Measurements from ENCODE around the gene GMEB1. TPM values are rescaled to one million over a fixed set of nuclear protein-coding genes. Genes with fewer than 3 reads are reported as not detected.
A peak's percentile ranks its signal among the peaks of the same experiment; 100 is the strongest.
"Not testable (repeated sequence)": the region's sequence is repeated elsewhere in the genome, so short reads cannot be mapped to it uniquely, and the experiment has no call there.

GMEB1 gene
- polyA plus RNA-seq, 2 of the 4 experiments (the other 2 are of a cell fraction), result 5.2 to 7.1 TPM

- ATAC-seq, result no peak
- Histone ChIP-seq H3K4me2 (no peak overlapping the region), H3K27ac (no peak overlapping the region), H3K9me3 (no peaks in the 10 kb centered on the region), H3K4me3 (no peak overlapping the region), H3K4me1 (no peaks in the 10 kb centered on the region)
- 82% methylated on average over 4 of the region's 4 CpGs for WGBS (ENCODE audit: missing lambda C conversion rate)
- FAIRE-seq, result no peak
- POLR2A ChIA-PET, result no interaction called here
- DNase-seq (ENCODE audit: low read depth in 1 of 2, low spot score in 1 of 2), result no peak
- TF ChIP-seq HOXB13 (CRISPR knock-in tag; IDR thresholded peaks at IDR 0.05; ENCODE audit: low read depth) (no peak), HDAC2 (IDR thresholded peaks at IDR 0.05) (no peak), CHD4 (IDR thresholded peaks at IDR 0.05; ENCODE audit: borderline replicate concordance) (no peak), EHMT2 (IDR thresholded peaks at IDR 0.05; ENCODE audit: low read depth) (no peak), HOXB5 (CRISPR knock-in tag; IDR thresholded peaks at IDR 0.05) (no peak), MAZ (IDR thresholded peaks at IDR 0.05; ENCODE audit: borderline replicate concordance, low read depth, low read length) (no peak), RARB (CRISPR knock-in tag; IDR thresholded peaks at IDR 0.05) (no peak), BHLHE40 (IDR thresholded peaks at IDR 0.05; ENCODE audit: low read depth, low read length) (no peak), ESRRA (IDR thresholded peaks at IDR 0.05; ENCODE audit: borderline replicate concordance, low read length) (no peak), FOXS1 (CRISPR knock-in tag; IDR thresholded peaks at IDR 0.05) (no peak), HOXA7 (CRISPR knock-in tag; IDR thresholded peaks at IDR 0.05) (no peak)
- CTCF ChIA-PET, result interaction anchor here (0.5 to 1.2 kb wide), 3 partner anchors 9 to 511 kb away, joined by 3 to 4 read pairs (median 3); no protein-coding TSS in a partner anchor
Observed at GRCh38 chr1:28684937-28685336, 16.4 kb downstream of the GMEB1 start.

GRCh38 chr1:28691627-28692026, 23.0 kb downstream of the GMEB1 start:
- 76% methylated on average over 1 of the region's 1 CpG for WGBS (ENCODE audit: missing lambda C conversion rate)
- H3K9me3 ChIP-seq; DNase-seq (ENCODE audit: low read depth in 1 of 2, low spot score in 1 of 2); CTCF ChIA-PET; H3K4me3 ChIP-seq; H3K4me2 ChIP-seq; POLR2A ChIA-PET; ATAC-seq; H3K27ac ChIP-seq; H3K4me1 ChIP-seq; FAIRE-seq: not testable (repeated sequence)
- TF ChIP-seq ZC3H11A (IDR thresholded peaks at IDR 0.05), result peak; percentile 86

GRCh38 chr1:28703629-28704028, 35.0 kb downstream of the GMEB1 start:
- H3K9me3 ChIP-seq, result no peaks in the 10 kb centered on the region
- DNase-seq (ENCODE audit: low read depth in 1 of 2, low spot score in 1 of 2) (no peak), FAIRE-seq (no peak), ATAC-seq (no peak)
- no peak overlapping the region for H3K27ac ChIP-seq
- WGBS (ENCODE audit: missing lambda C conversion rate), result 70% methylated on average over 3 of the region's 3 CpGs
- H3K4me2 ChIP-seq, result no peak overlapping the region
- ChIA-PET POLR2A (no interaction called here), CTCF (interaction anchor here (1.6 kb wide), 1 partner anchor 173 kb away, joined by 4 read pairs; no protein-coding TSS in a partner anchor)
- no peaks in the 10 kb centered on the region for H3K4me1 ChIP-seq
- no peak for TF ChIP-seq CEBPB (IDR thresholded peaks at IDR 0.05)
- TF ChIP-seq FOSB (CRISPR knock-in tag; IDR thresholded peaks at IDR 0.05), result no peak
- no peak for TF ChIP-seq POLR2A (IDR thresholded peaks at IDR 0.05; ENCODE audit: low read length)
- no peak for TF ChIP-seq RFX5 (IDR thresholded peaks at IDR 0.05)
- no peak for TF ChIP-seq HDAC2 (IDR thresholded peaks at IDR 0.05)
- TF ChIP-seq CBX8 (IDR thresholded peaks at IDR 0.05), result no peak
- no peak for TF ChIP-seq FOXS1 (CRISPR knock-in tag; IDR thresholded peaks at IDR 0.05)
- TF ChIP-seq, protein P1, sequence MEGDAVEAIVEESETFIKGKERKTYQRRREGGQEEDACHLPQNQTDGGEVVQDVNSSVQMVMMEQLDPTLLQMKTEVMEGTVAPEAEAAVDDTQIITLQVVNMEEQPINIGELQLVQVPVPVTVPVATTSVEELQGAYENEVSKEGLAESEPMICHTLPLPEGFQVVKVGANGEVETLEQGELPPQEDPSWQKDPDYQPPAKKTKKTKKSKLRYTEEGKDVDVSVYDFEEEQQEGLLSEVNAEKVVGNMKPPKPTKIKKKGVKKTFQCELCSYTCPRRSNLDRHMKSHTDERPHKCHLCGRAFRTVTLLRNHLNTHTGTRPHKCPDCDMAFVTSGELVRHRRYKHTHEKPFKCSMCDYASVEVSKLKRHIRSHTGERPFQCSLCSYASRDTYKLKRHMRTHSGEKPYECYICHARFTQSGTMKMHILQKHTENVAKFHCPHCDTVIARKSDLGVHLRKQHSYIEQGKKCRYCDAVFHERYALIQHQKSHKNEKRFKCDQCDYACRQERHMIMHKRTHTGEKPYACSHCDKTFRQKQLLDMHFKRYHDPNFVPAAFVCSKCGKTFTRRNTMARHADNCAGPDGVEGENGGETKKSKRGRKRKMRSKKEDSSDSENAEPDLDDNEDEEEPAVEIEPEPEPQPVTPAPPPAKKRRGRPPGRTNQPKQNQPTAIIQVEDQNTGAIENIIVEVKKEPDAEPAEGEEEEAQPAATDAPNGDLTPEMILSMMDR (IDR thresholded peaks at IDR 0.05), result no peak
- H3K4me3 ChIP-seq, result no peak overlapping the region

- ChIA-PET POLR2A (interaction anchor here (1.2 kb wide), 1 partner anchor 20 kb away, joined by 5 read pairs; the partner anchor contains the start of gene YTHDF2), CTCF (interaction anchor here (0.6 to 1.4 kb wide), 2 partner anchors 20 to 242 kb away, joined by 3 to 5 read pairs; partner anchors contain the start of gene YTHDF2)
- DNase-seq (ENCODE audit: low read depth in 1 of 2, low spot score in 1 of 2) (no peak), ATAC-seq (no peak), FAIRE-seq (no peak)
- Histone ChIP-seq H3K4me2 (no peak overlapping the region), H3K27ac (no peak overlapping the region), H3K4me1 (peaks cover 7% of the 10 kb centered on the region; the same call in 2 of the 3 replicates), H3K4me3 (no peak overlapping the region), H3K9me3 (no peaks in the 10 kb centered on the region)
- WGBS (ENCODE audit: missing lambda C conversion rate), result 93% methylated on average over 2 of the region's 2 CpGs
- TF ChIP-seq CEBPB (IDR thresholded peaks at IDR 0.05) (no peak), ELK1 (IDR thresholded peaks at IDR 0.05; ENCODE audit: low read depth, low read length) (no peak), E2F6 (IDR thresholded peaks at IDR 0.05; ENCODE audit: borderline replicate concordance, low read depth) (no peak), ZFP36 (IDR thresholded peaks at IDR 0.05; ENCODE audit: borderline replicate concordance, partially characterized antibody) (no peak), TFCP2L1 (CRISPR knock-in tag; IDR thresholded peaks at IDR 0.05) (no peak), JUNB (IDR thresholded peaks at IDR 0.05) (no peak), KDM5A (IDR thresholded peaks at IDR 0.05) (no peak)
- TF ChIP-seq, protein P2, sequence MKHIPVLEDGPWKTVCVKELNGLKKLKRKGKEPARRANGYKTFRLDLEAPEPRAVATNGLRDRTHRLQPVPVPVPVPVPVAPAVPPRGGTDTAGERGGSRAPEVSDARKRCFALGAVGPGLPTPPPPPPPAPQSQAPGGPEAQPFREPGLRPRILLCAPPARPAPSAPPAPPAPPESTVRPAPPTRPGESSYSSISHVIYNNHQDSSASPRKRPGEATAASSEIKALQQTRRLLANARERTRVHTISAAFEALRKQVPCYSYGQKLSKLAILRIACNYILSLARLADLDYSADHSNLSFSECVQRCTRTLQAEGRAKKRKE (CRISPR knock-in tag; IDR thresholded peaks at IDR 0.05; ENCODE audit: low read depth), result no peak
Observed at GRCh38 chr1:28716336-28716735, 47.8 kb downstream of the GMEB1 start.

Data from A549 (cell line).